GM12878 (cell line): ENCODE data around the gene MYO1E. TPM values are rescaled to one million over a fixed set of nuclear protein-coding genes. Genes with fewer than 3 reads are reported as not detected.

Experiments
- ATAC-seq: fragments of 200-7000 bp; cut with Tn5 transposase; 3 replicates; pipeline ENCODE4 v1.9.1; 2020; ENCODE audit warnings: mild to moderate bottlenecking, moderate library complexity
- BruUV-seq: library from RNA; stranded (reverse); fragments of 400-500 nt; replicated peaks from 2 replicates; lab custom pipeline; 2021; lab: Mats Ljungman, UMichigan
- CTCF ChIA-PET: fragments of 300-600 bp; sonication (Branson Sonifier 250); formaldehyde crosslinking; extraction: SDS; loops from one replicate; lab custom pipeline; 2021; ENCODE audit warnings: inconsistent platforms; lab: Yijun Ruan, JAX
- POLR2A ChIA-PET: fragments of 350-600 bp; formaldehyde crosslinking; extraction: SDS; loops from one replicate; lab custom pipeline; 2021; ENCODE audit warnings: inconsistent platforms; lab: Charles Lee
- RAD21 ChIA-PET: fragments of 300-600 bp; sonication (Branson Sonifier 250); formaldehyde crosslinking; loops from one replicate; lab custom pipeline; 2023; ENCODE audit warnings: antibody characterized with exemption; ENCODE audit not compliant: unreplicated experiment; lab: Charles Lee
- SMC1A ChIA-PET: fragments of 300-600 bp; sonication (Branson Sonifier 250); formaldehyde crosslinking; loops from one replicate; lab custom pipeline; 2023; ENCODE audit not compliant: unreplicated experiment, uncharacterized antibody; lab: Charles Lee
- DNase-seq: peaks from one replicate; pipeline ENCODE4 v3.0.0-alpha.2; 2011; ENCODE audit warnings: low read depth, low spot score
- FAIRE-seq: peaks from 3 replicates; lab custom pipeline; 2011; peaks lifted over from hg19 to GRCh38; lab: Jason Lieb, UNC
- H2AFZ ChIP-seq: 2 replicates; pipeline ENCODE4 v1.6.0; 2011; ENCODE audit warnings: low read depth, low read length, control low read depth; ENCODE audit not compliant: control insufficient read depth
- H3K27ac ChIP-seq: 2 replicates; pipeline ENCODE4 v1.5.1; 2011; ENCODE audit warnings: control low read depth; ENCODE audit not compliant: control insufficient read depth, insufficient read depth
- H3K27me3 ChIP-seq, 2 experiments: replicated peaks in 1 of 2; 2 replicates each; pipeline versions ENCODE4 v1.6.0 to v1.6.1; 2011; ENCODE audit warnings: low read length in 1 of 2; ENCODE audit not compliant: control insufficient read depth in 2 of 2, insufficient read depth in 2 of 2
- H3K36me3 ChIP-seq, 2 experiments: 2 replicates each; pipeline ENCODE4 v1.5.1; 2011; ENCODE audit warnings: low read length in 1 of 2; ENCODE audit not compliant: control insufficient read depth in 2 of 2, insufficient read depth in 2 of 2
- H3K4me1 ChIP-seq: 2 replicates; pipeline ENCODE4 v1.6.1; 2011; ENCODE audit warnings: mild to moderate bottlenecking, low read length, moderate library complexity, mixed read lengths; ENCODE audit not compliant: control insufficient read depth, insufficient read depth
- H3K4me2 ChIP-seq: 2 replicates; pipeline ENCODE4 v1.6.0; 2011; ENCODE audit warnings: control low read depth; ENCODE audit not compliant: control insufficient read depth, insufficient read depth
- H3K4me3 ChIP-seq: fragments of 200-600 bp; sonication (generic); 2 replicates; pipeline ENCODE4 v1.5.1; 2016
- H3K79me2 ChIP-seq: 2 replicates; pipeline ENCODE4 v1.6.0; 2011; ENCODE audit warnings: low read length; ENCODE audit not compliant: control insufficient read depth, insufficient read depth
- H3K9ac ChIP-seq: 2 replicates; pipeline ENCODE4 v1.8.0; 2011; ENCODE audit warnings: low read length, control low read depth, mixed read lengths; ENCODE audit not compliant: control insufficient read depth, insufficient read depth
- H3K9me3 ChIP-seq: replicated peaks from 3 replicates; pipeline ENCODE4 v1.5.1; 2011; ENCODE audit warnings: mild to moderate bottlenecking, low read length; ENCODE audit not compliant: control insufficient read depth, insufficient read depth
- H4K20me1 ChIP-seq: 2 replicates; pipeline ENCODE4 v1.6.0; 2011; ENCODE audit not compliant: control insufficient read depth, insufficient read depth
- BCL11A ChIP-seq: IDR thresholded peaks from 2 replicates; pipeline ENCODE4 v1.6.1; 2011; ENCODE audit warnings: low read depth, low read length
- CEBPB ChIP-seq, 2 experiments: fragments of 150-350 bp in 1 of 2; IDR thresholded peaks; 2 replicates each; pipeline ENCODE4 v1.6.1; 2012 to 2014; ENCODE audit warnings: low read depth in 2 of 2, low read length in 2 of 2, borderline replicate concordance in 1 of 2, inconsistent platforms in 1 of 2
- POLR2A ChIP-seq: IDR thresholded peaks from 2 replicates; pipeline ENCODE4 v1.6.1; 2011; ENCODE audit warnings: low read depth, mild to moderate bottlenecking, low read length
- SMC3 ChIP-seq: IDR thresholded peaks from 2 replicates; pipeline ENCODE4 v1.6.1; 2011; ENCODE audit warnings: low read length, improper control_type of control experiment, borderline replicate concordance
- TCF12 ChIP-seq: IDR thresholded peaks from 2 replicates; pipeline ENCODE4 v1.6.1; 2011; ENCODE audit warnings: low read depth, mild to moderate bottlenecking, low read length
- ZNF24 ChIP-seq: fragments of 450-650 bp; IDR thresholded peaks from 2 replicates; pipeline ENCODE4 v1.6.1; 2017; ENCODE audit warnings: antibody characterized with exemption, mild to moderate bottlenecking
- WGBS: methylation state at CpG from one replicate; pipeline ENCODE4 v1.1.6; 2016; ENCODE audit warnings: low lambda C conversion rate; ENCODE audit not compliant: insufficient replicate concordance, insufficient coverage; ENCODE audit errors: missing lambda C conversion rate; 5-methylcytosine and 5-hydroxymethylcytosine counted together
- in situ Hi-C: fragments of 300-500 bp; cut with MboI; formaldehyde crosslinking; loops from 9 replicates; pipeline ENCODE4 v1.14.3; 2018; ENCODE audit warnings: mixed read lengths
- intact Hi-C: fragments of 100-400 bp; cut with micrococcal nuclease; formaldehyde crosslinking; loops from one replicate; pipeline ENCODE4 v1.14.2; 2022; ENCODE audit not compliant: unreplicated experiment
- polyA plus RNA-seq, 11 experiments: library from polyadenylated mRNA; depleted of rRNA in 4 of 11; unstranded in 6 of 11; stranded (reverse) in 5 of 11; fragments of >200 nt; fragmentation: Nextera tagmentation in 4 of 11; fragmentation: Illumina TruSeq in 1 of 11; extraction: Ambion mirVana in 4 of 11; extraction: Trizol in 1 of 11; gene quantifications; 1 replicate in 1 of 11; 2 replicates in 10 of 11; pipeline versions ENCODE4 v1.2.1 to v1.2.3, GENCODE V29; 2011 to 2016; ENCODE audit warnings: inconsistent platforms in 2 of 11, missing spikeins in 2 of 11, low read depth in 1 of 11
- total RNA-seq, 4 experiments: library from RNA; depleted of rRNA in 3 of 4; stranded (reverse); fragments of >200 nt in 3 of 4; fragmentation: Illumina TruSeq in 1 of 4; extraction: Trizol in 1 of 4; gene quantifications; 2 replicates each; pipeline versions ENCODE4 v1.2.1 to v1.2.3, GENCODE V29; 2013 to 2021
- TF ChIP-seq, protein P1 (sequence below), 3 experiments: IDR thresholded peaks in 2 of 3; conservative IDR thresholded peaks in 1 of 3; 2 replicates each; pipeline ENCODE4 v1.5.1; 2011; ENCODE audit warnings: low read depth in 3 of 3, low read length in 3 of 3, mild to moderate bottlenecking in 3 of 3, control low read depth in 2 of 3, moderate library complexity in 2 of 3, inconsistent platforms in 1 of 3, mixed read lengths in 1 of 3; ENCODE audit not compliant: control insufficient read depth in 2 of 3, insufficient read depth in 1 of 3; ENCODE audit errors: extremely low read depth in 1 of 3
- TF ChIP-seq, protein P2 (sequence below): fragments of 450-650 bp; IDR thresholded peaks from 2 replicates; pipeline ENCODE4 v1.6.1; 2014; ENCODE audit warnings: mild to moderate bottlenecking
- TF ChIP-seq, protein P3 (sequence below): fragments of 450-650 bp; IDR thresholded peaks from 2 replicates; pipeline ENCODE4 v1.6.1; 2016; ENCODE audit warnings: mild to moderate bottlenecking, moderate library complexity, borderline replicate concordance

The MYO1E gene
- total and polyA plus RNA-seq, 10 of the 15 experiments (the other 5 are each of a cell fraction or from before 2014, with no cell fraction given): 10.3 to 266 (median 64.9) TPM

DNA sequence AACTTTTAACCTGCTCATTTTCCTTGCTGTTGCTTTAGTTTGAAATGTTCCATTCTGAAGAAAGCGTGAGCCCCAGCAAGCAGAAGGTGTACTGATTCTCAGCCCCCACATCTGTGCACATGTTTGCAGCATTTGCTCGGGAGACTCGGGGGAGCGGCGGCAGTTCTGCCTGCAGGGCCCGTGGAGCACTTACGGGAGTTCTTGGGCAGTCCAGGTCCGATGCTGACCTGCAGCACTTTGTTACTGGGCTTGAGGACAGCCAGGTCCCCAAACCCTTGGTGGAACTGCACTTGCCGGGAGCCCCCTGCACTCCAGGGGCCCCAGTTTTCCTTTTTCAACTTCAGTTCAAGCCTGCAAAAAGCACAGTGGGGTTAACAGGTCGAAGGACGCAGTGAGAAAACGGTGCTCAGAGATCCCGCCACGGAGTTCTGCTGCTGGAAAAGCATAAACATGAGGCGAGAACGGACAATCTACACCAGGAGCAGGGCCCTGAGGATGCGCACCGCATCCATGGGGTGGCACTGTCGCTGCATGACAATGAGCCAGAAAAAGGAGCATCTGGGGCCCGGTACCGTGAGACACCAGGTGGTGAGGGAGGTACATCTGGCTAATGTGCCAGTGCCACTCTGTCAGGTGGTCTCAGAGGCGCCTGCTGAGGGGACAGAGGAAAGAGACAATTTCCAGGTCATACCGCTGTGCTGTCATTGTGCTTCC is 211.6 kb downstream of the MYO1E start (continued):
- TF ChIP-seq, protein P1, sequence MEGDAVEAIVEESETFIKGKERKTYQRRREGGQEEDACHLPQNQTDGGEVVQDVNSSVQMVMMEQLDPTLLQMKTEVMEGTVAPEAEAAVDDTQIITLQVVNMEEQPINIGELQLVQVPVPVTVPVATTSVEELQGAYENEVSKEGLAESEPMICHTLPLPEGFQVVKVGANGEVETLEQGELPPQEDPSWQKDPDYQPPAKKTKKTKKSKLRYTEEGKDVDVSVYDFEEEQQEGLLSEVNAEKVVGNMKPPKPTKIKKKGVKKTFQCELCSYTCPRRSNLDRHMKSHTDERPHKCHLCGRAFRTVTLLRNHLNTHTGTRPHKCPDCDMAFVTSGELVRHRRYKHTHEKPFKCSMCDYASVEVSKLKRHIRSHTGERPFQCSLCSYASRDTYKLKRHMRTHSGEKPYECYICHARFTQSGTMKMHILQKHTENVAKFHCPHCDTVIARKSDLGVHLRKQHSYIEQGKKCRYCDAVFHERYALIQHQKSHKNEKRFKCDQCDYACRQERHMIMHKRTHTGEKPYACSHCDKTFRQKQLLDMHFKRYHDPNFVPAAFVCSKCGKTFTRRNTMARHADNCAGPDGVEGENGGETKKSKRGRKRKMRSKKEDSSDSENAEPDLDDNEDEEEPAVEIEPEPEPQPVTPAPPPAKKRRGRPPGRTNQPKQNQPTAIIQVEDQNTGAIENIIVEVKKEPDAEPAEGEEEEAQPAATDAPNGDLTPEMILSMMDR (IDR thresholded peaks at IDR 0.05 in 2 of 3, conservative IDR thresholded peaks at IDR 0.05 in 1 of 3; ENCODE audit: control insufficient read depth in 2 of 3, extremely low read depth in 1 of 3, insufficient read depth in 1 of 3, low read depth in 3 of 3, low read length in 3 of 3): peak; percentile 33 to 47 (median 43); a peak in 4 of 6 replicates

DNA sequence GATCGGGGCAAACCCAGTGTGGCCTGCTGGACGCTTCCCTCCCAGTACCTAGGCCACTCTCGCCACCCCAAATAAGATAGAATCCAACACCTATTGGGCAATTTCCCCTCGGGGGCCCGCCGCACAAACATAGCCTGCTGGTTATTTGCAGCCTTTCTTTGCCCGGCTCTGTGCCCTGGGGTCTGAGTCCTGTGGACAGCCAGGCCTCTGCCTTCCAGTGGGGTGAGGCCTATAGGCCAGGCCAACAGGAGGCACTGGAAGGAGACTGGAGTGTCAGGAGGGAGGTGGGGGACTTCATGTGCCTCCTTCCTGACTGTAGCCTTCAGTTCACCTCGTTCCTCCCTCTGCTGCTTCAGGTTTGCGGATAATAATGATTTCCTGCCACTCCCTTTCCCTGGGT is 213.5 kb downstream of the MYO1E start:
- no peaks in the 10 kb centered on the region for H3K27me3 ChIP-seq
- no peak for TF ChIP-seq SMC3
- TF ChIP-seq, protein P2, sequence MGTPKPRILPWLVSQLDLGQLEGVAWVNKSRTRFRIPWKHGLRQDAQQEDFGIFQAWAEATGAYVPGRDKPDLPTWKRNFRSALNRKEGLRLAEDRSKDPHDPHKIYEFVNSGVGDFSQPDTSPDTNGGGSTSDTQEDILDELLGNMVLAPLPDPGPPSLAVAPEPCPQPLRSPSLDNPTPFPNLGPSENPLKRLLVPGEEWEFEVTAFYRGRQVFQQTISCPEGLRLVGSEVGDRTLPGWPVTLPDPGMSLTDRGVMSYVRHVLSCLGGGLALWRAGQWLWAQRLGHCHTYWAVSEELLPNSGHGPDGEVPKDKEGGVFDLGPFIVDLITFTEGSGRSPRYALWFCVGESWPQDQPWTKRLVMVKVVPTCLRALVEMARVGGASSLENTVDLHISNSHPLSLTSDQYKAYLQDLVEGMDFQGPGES: no peak
- no peak for TF ChIP-seq CEBPB (IDR thresholded peaks at IDR 0.05; ENCODE audit: borderline replicate concordance in 1 of 2, low read depth in 2 of 2, low read length in 2 of 2)
- TF ChIP-seq ZNF24: no peak
- TF ChIP-seq, protein P3, sequence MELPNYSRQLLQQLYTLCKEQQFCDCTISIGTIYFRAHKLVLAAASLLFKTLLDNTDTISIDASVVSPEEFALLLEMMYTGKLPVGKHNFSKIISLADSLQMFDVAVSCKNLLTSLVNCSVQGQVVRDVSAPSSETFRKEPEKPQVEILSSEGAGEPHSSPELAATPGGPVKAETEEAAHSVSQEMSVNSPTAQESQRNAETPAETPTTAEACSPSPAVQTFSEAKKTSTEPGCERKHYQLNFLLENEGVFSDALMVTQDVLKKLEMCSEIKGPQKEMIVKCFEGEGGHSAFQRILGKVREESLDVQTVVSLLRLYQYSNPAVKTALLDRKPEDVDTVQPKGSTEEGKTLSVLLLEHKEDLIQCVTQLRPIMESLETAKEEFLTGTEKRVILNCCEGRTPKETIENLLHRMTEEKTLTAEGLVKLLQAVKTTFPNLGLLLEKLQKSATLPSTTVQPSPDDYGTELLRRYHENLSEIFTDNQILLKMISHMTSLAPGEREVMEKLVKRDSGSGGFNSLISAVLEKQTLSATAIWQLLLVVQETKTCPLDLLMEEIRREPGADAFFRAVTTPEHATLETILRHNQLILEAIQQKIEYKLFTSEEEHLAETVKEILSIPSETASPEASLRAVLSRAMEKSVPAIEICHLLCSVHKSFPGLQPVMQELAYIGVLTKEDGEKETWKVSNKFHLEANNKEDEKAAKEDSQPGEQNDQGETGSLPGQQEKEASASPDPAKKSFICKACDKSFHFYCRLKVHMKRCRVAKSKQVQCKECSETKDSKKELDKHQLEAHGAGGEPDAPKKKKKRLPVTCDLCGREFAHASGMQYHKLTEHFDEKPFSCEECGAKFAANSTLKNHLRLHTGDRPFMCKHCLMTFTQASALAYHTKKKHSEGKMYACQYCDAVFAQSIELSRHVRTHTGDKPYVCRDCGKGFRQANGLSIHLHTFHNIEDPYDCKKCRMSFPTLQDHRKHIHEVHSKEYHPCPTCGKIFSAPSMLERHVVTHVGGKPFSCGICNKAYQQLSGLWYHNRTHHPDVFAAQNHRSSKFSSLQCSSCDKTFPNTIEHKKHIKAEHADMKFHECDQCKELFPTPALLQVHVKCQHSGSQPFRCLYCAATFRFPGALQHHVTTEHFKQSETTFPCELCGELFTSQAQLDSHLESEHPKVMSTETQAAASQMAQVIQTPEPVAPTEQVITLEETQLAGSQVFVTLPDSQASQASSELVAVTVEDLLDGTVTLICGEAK: no peak
- TF ChIP-seq POLR2A: peak; percentile 15; the same call in 1 of the 2 replicates
- TF ChIP-seq TCF12: no peak
- no peak for TF ChIP-seq BCL11A
- intact Hi-C loops (no loop called here), in situ Hi-C loops (no loop called here)
- H3K4me1 ChIP-seq: no peaks in the 10 kb centered on the region
- POLR2A ChIA-PET: no interaction called here
- RAD21 ChIA-PET: interaction anchor here (0.9 kb wide), 1 partner anchor 370 kb away, joined by 3 read pairs; no protein-coding TSS in a partner anchor
- no peak overlapping the region for H3K4me2 ChIP-seq
- DNase-seq: no peak
- H3K4me3 ChIP-seq: no peak overlapping the region
- peaks cover 12 to 46% of the 10 kb centered on the region in 2 experiments for H3K36me3 ChIP-seq
- H3K9ac ChIP-seq: no peak overlapping the region
- H3K79me2 ChIP-seq: no peaks in the 10 kb centered on the region
- ATAC-seq: no peak
- no peaks in the 10 kb centered on the region for H3K9me3 ChIP-seq
- no peak overlapping the region for H3K27ac ChIP-seq
- no peak for FAIRE-seq
- no peak overlapping the region for H2AFZ ChIP-seq
- no peaks in the 10 kb centered on the region for H4K20me1 ChIP-seq
- WGBS: 90% methylated on average over 9 of the region's 9 CpGs
- no TSS peak for BruUV-seq
- SMC1A ChIA-PET: no interaction called here
- CTCF ChIA-PET: no interaction called here
